H1 (cell line): ENCODE results near the gene CCDC80. TPM values are rescaled to one million over a fixed set of nuclear protein-coding genes. Genes with fewer than 3 reads are reported as not detected.

ENCODE experiments used
- CTCF ChIA-PET: fragments of 300-600 bp; sonication (Branson Sonifier 250); formaldehyde crosslinking; loops from one replicate; lab custom pipeline; 2021; ENCODE audit not compliant: partially characterized antibody; lab: Charles Lee
- POLR2A ChIA-PET: fragments of 300-600 bp; sonication (Branson Sonifier 250); formaldehyde crosslinking; loops from one replicate; lab custom pipeline; 2021; ENCODE audit warnings: inconsistent platforms; ENCODE audit not compliant: partially characterized antibody; lab: Charles Lee
- DNase-seq, 2 experiments: peaks; one replicate each; pipeline versions ENCODE4 v3.0.0 to v3.0.0-alpha.2; 2010 to 2022; ENCODE audit warnings: low spot score in 2 of 2, low read depth in 1 of 2, mixed read lengths in 1 of 2
- FAIRE-seq: peaks from 2 replicates; lab custom pipeline; 2011; peaks lifted over from hg19 to GRCh38; lab: Jason Lieb, UNC
- H2AFZ ChIP-seq: 2 replicates; pipeline ENCODE4 v1.8.1; 2012; ENCODE audit warnings: low read length, inconsistent platforms
- H2AK5ac ChIP-seq: 2 replicates; pipeline ENCODE4 v1.6.1; 2013; ENCODE audit warnings: low read depth, low read length
- H2BK120ac ChIP-seq: replicated peaks from 2 replicates; pipeline ENCODE3; 2013; ENCODE audit warnings: low read depth, low read length, inconsistent platforms
- H2BK12ac ChIP-seq: 2 replicates; pipeline ENCODE4 v1.6.1; 2013; ENCODE audit warnings: low read depth, low read length
- H2BK15ac ChIP-seq: 2 replicates; pipeline ENCODE4 v1.6.1; 2013; ENCODE audit warnings: low read length
- H2BK20ac ChIP-seq: 2 replicates; pipeline ENCODE4 v1.6.1; 2013; ENCODE audit warnings: low read length
- H2BK5ac ChIP-seq: 2 replicates; pipeline ENCODE4 v1.6.1; 2013; ENCODE audit warnings: low read depth, low read length
- H3K14ac ChIP-seq: 2 replicates; pipeline ENCODE4 v1.6.1; 2013; ENCODE audit warnings: inconsistent platforms; ENCODE audit not compliant: insufficient read length
- H3K18ac ChIP-seq: 2 replicates; pipeline ENCODE4 v1.6.1; 2013; ENCODE audit warnings: low read length; ENCODE audit errors: extremely low read depth
- H3K23ac ChIP-seq: 2 replicates; pipeline ENCODE4 v1.6.1; 2013; ENCODE audit warnings: inconsistent platforms; ENCODE audit not compliant: insufficient read length
- H3K23me2 ChIP-seq: 2 replicates; pipeline ENCODE4 v1.6.1; 2013; ENCODE audit warnings: low read depth, low read length
- H3K27ac ChIP-seq: 2 replicates; pipeline ENCODE4 v1.6.1; 2011; ENCODE audit warnings: low read depth, low read length, inconsistent platforms
- H3K27me3 ChIP-seq, 4 experiments: replicated peaks in 1 of 4; 1 replicate in 1 of 4; 2 replicates in 3 of 4; pipeline versions ENCODE4 v1.6.1 to v1.8.1; 2011 to 2013; ENCODE audit warnings: low read length in 3 of 4, mild to moderate bottlenecking in 3 of 4, inconsistent platforms in 2 of 4, mixed read lengths in 2 of 4, moderate library complexity in 1 of 4; ENCODE audit not compliant: control insufficient read depth in 3 of 4, insufficient read depth in 3 of 4; ENCODE audit errors: extremely low read depth in 1 of 4
- H3K36me3 ChIP-seq, 4 experiments: 2 replicates each; pipeline versions ENCODE4 v1.6.1 to v1.8.1; 2011 to 2013; ENCODE audit warnings: mild to moderate bottlenecking in 4 of 4, low read length in 3 of 4, moderate library complexity in 2 of 4, control low read depth in 1 of 4, inconsistent platforms in 1 of 4; ENCODE audit not compliant: insufficient read depth in 4 of 4, control insufficient read depth in 2 of 4
- H3K4ac ChIP-seq: replicated peaks from 2 replicates; pipeline ENCODE3; 2013; ENCODE audit warnings: low read length, low read depth, mixed read lengths, inconsistent platforms; ENCODE audit not compliant: insufficient read length
- H3K4me1 ChIP-seq, 4 experiments: replicated peaks in 1 of 4; 1 replicate in 1 of 4; 2 replicates in 3 of 4; pipeline versions ENCODE4 v1.6.1 to v1.8.1; 2011 to 2013; ENCODE audit warnings: low read length in 3 of 4, inconsistent platforms in 2 of 4, mixed read lengths in 1 of 4; ENCODE audit not compliant: insufficient read depth in 4 of 4, control insufficient read depth in 3 of 4
- H3K4me2 ChIP-seq, 2 experiments: 2 replicates each; pipeline versions ENCODE4 v1.6.1 to v1.8.1; 2011 to 2013; ENCODE audit warnings: low read depth in 2 of 2, low read length in 2 of 2, control low read depth in 1 of 2, inconsistent platforms in 1 of 2, mild to moderate bottlenecking in 1 of 2; ENCODE audit not compliant: insufficient read depth in 1 of 2
- H3K4me3 ChIP-seq, 4 experiments: fragments of 200-600, 300-600 bp in 1 of 4; sonication (generic), shearing (Covaris generic), sonication (Bioruptor Twin) in 1 of 4; 2 replicates each; pipeline versions ENCODE4 v1.5.1 to v1.8.1; 2011 to 2016; ENCODE audit warnings: low read length in 4 of 4, low read depth in 3 of 4, control low read depth in 2 of 4, inconsistent platforms in 2 of 4, mild to moderate bottlenecking in 2 of 4, mixed read lengths in 1 of 4, moderate library complexity in 1 of 4; ENCODE audit not compliant: insufficient read depth in 2 of 4; ENCODE audit errors: extremely low read depth in 1 of 4
- H3K56ac ChIP-seq: replicated peaks from 2 replicates; pipeline ENCODE3; 2013; ENCODE audit warnings: low read depth, mild to moderate bottlenecking, mixed read lengths, low read length, inconsistent platforms; ENCODE audit not compliant: insufficient read length
- H3K79me1 ChIP-seq: 2 replicates; pipeline ENCODE4 v1.6.1; 2013; ENCODE audit warnings: low read depth, low read length, control low read depth
- H3K79me2 ChIP-seq, 2 experiments: 2 replicates each; pipeline versions ENCODE4 v1.6.1 to v1.8.1; 2012 to 2013; ENCODE audit warnings: low read length in 2 of 2, mild to moderate bottlenecking in 2 of 2, inconsistent platforms in 1 of 2; ENCODE audit not compliant: insufficient read depth in 2 of 2, control insufficient read depth in 1 of 2
- H3K9ac ChIP-seq, 4 experiments: replicated peaks in 1 of 4; 1 replicate in 1 of 4; 2 replicates in 3 of 4; pipeline versions ENCODE4 v1.6.1 to v1.8.1; 2011 to 2013; ENCODE audit warnings: low read depth in 3 of 4, low read length in 3 of 4, control low read depth in 2 of 4, mild to moderate bottlenecking in 2 of 4, moderate library complexity in 2 of 4, inconsistent platforms in 1 of 4; ENCODE audit errors: extremely low read depth in 1 of 4
- H3K9me3 ChIP-seq, 2 experiments: 2 replicates each; pipeline versions ENCODE4 v1.6.1 to v1.8.1; 2012 to 2013; ENCODE audit warnings: mild to moderate bottlenecking in 2 of 2, moderate library complexity in 2 of 2, control low read depth in 1 of 2, inconsistent platforms in 1 of 2, low read depth in 1 of 2, low read length in 1 of 2, mixed read lengths in 1 of 2; ENCODE audit not compliant: insufficient read depth in 2 of 2
- H4K20me1 ChIP-seq, 2 experiments: replicated peaks in 1 of 2; 2 replicates each; pipeline versions ENCODE3 to v1.8.1; 2011 to 2013; ENCODE audit warnings: inconsistent platforms in 2 of 2, low read length in 2 of 2, mild to moderate bottlenecking in 1 of 2; ENCODE audit not compliant: insufficient read depth in 2 of 2, control insufficient read depth in 1 of 2
- H4K5ac ChIP-seq: 2 replicates; pipeline ENCODE4 v1.6.1; 2013; ENCODE audit warnings: low read length, low read depth, mixed read lengths, inconsistent platforms; ENCODE audit not compliant: insufficient read length
- H4K8ac ChIP-seq: 2 replicates; pipeline ENCODE4 v1.8.0; 2013; ENCODE audit warnings: mild to moderate bottlenecking, moderate library complexity, low read length, inconsistent platforms; ENCODE audit not compliant: insufficient read depth; ENCODE audit errors: extremely low read depth
- H4K91ac ChIP-seq: replicated peaks from 2 replicates; pipeline ENCODE3; 2013; ENCODE audit warnings: low read length, mixed read lengths, inconsistent platforms; ENCODE audit not compliant: insufficient read length
- ATF3 ChIP-seq: IDR thresholded peaks from 2 replicates; pipeline ENCODE4 v1.6.1; 2011; ENCODE audit warnings: low read depth, mild to moderate bottlenecking, low read length; ENCODE audit not compliant: insufficient read depth
- CREB1 ChIP-seq: IDR thresholded peaks from 2 replicates; pipeline ENCODE4 v1.6.1; 2012; ENCODE audit warnings: inconsistent platforms
- E2F6 ChIP-seq: IDR thresholded peaks from 2 replicates; pipeline ENCODE4 v1.6.1; 2012; ENCODE audit warnings: inconsistent platforms
- EGR1 ChIP-seq: IDR thresholded peaks from 2 replicates; pipeline ENCODE4 v1.6.1; 2011; ENCODE audit warnings: low read depth, low read length, borderline replicate concordance
- KDM4A ChIP-seq: IDR thresholded peaks from one replicate; pipeline ENCODE4 v1.7.1; 2012; ENCODE audit warnings: low read depth, mild to moderate bottlenecking, moderate library complexity, low read length, inconsistent platforms; ENCODE audit not compliant: severe bottlenecking
- POU5F1 ChIP-seq: IDR thresholded peaks from 2 replicates; pipeline ENCODE4 v1.6.1; 2011; ENCODE audit warnings: low read depth, mild to moderate bottlenecking, low read length, moderate library complexity
- RXRA ChIP-seq: IDR thresholded peaks from 2 replicates; pipeline ENCODE4 v1.6.1; 2011; ENCODE audit warnings: low read depth, mild to moderate bottlenecking, low read length, moderate library complexity; ENCODE audit not compliant: insufficient read depth
- SAP30 ChIP-seq: fragments of 300-600 bp; sonication (generic); IDR thresholded peaks from 2 replicates; pipeline ENCODE4 v1.7.1; 2012; ENCODE audit warnings: low read length, moderate library complexity, mild to moderate bottlenecking, inconsistent platforms; ENCODE audit not compliant: insufficient read depth, insufficient replicate concordance
- SIRT6 ChIP-seq: IDR thresholded peaks from one replicate; pipeline ENCODE4 v1.7.1; 2012; ENCODE audit warnings: low read length, inconsistent platforms
- SRF ChIP-seq: IDR thresholded peaks from 2 replicates; pipeline ENCODE4 v1.6.1; 2011; ENCODE audit warnings: mild to moderate bottlenecking, low read depth, low read length, moderate library complexity
- SUZ12 ChIP-seq: fragments of 200-600 bp; sonication (generic); IDR thresholded peaks from 2 replicates; pipeline ENCODE4 v1.6.1; 2012; ENCODE audit warnings: mild to moderate bottlenecking, inconsistent platforms, low read length, moderate library complexity, mixed read lengths
- TBP ChIP-seq: IDR thresholded peaks from 2 replicates; pipeline ENCODE4 v1.6.1; 2011; ENCODE audit warnings: low read depth, low read length, improper control_type of control experiment
- WGBS, 2 experiments: shearing (Covaris generic) in 1 of 2; methylation state at CpG; one replicate each; pipeline versions ENCODE4 v1.1.6 to v1.1.7; 2013 to 2015; ENCODE audit warnings: low lambda C conversion rate in 2 of 2, mixed read lengths in 2 of 2, inconsistent platforms in 1 of 2, low coverage in 1 of 2, missing lambda C conversion rate in 1 of 2; ENCODE audit not compliant: insufficient replicate concordance in 2 of 2, insufficient coverage in 1 of 2, insufficient read length in 1 of 2; ENCODE audit errors: extremely low coverage in 1 of 2, missing lambda C conversion rate in 1 of 2; 5-methylcytosine and 5-hydroxymethylcytosine counted together
- polyA plus RNA-seq, 7 experiments: library from polyadenylated mRNA; depleted of rRNA in 3 of 7; stranded (reverse) in 5 of 7; unstranded in 2 of 7; fragments of >200 nt in 5 of 7; fragments of 200-250 nt in 2 of 7; gene quantifications; 1 replicate in 5 of 7; 2 replicates in 1 of 7; 4 replicates in 1 of 7; pipeline versions ENCODE4 v1.2.1 to v1.2.3, GENCODE V29; 2011 to 2013; ENCODE audit warnings: missing spikeins in 2 of 7, mixed read lengths in 2 of 7
- total RNA-seq: library from RNA; stranded (reverse); fragmentation: NEBNext Ultra II Directional; extraction: Animal tissue kit (Norgen Biotek cat#: 25700); gene quantifications from 2 replicates; pipeline ENCODE4 v1.2.1, GENCODE V29; 2021

CCDC80 gene
- total and polyA plus RNA-seq, 2 of the 8 experiments (the other 6 are each of a cell fraction or from before 2014, with no cell fraction given), result 1.1 to 12.9 TPM

GRCh38 chr3:112688085-112688769 is 47.3 kb upstream of the CCDC80 start:
- ChIA-PET POLR2A (interaction anchor here (1.2 kb wide), 1 partner anchor 24 kb away, joined by 3 read pairs; no protein-coding TSS in a partner anchor), CTCF (interaction anchor here (0.7 to 1.4 kb wide), 7 partner anchors 21 to 577 kb away, joined by 3 to 4 read pairs (median 3); no protein-coding TSS in a partner anchor)
- Histone ChIP-seq H2AFZ (no peak overlapping the region; the same call in 1 of the 2 replicates), H4K20me1 (no peaks in the 10 kb centered on the region), H3K23me2 (no peaks in the 10 kb centered on the region), H3K4me1 (peaks cover 1 to 7% (median 3%) of the 10 kb centered on the region in 4 experiments; a peak in 3 of 7 replicates), H4K91ac (no peak overlapping the region), H3K56ac (no peak overlapping the region), H3K9ac (no peak overlapping the region), H4K8ac (no peak overlapping the region), H2BK120ac (no peak overlapping the region), H3K27me3 (no peaks in the 10 kb centered on the region), H4K5ac (no peak overlapping the region), H3K79me1 (no peaks in the 10 kb centered on the region), H3K4me3 (no peak overlapping the region), H3K4ac (no peak overlapping the region), H3K4me2 (no peak overlapping the region), H2BK15ac (no peak overlapping the region), H2BK20ac (no peak overlapping the region), H3K18ac (no peak overlapping the region), H2AK5ac (no peak overlapping the region), H3K36me3 (no peaks in the 10 kb centered on the region), H3K79me2 (no peaks in the 10 kb centered on the region; a peak in 1 of 4 replicates), H2BK12ac (no peak overlapping the region), H3K9me3 (no peaks in the 10 kb centered on the region), H2BK5ac (no peak overlapping the region), H3K23ac (no peak overlapping the region), H3K14ac (no peak overlapping the region), H3K27ac (no peak overlapping the region)
- DNase-seq (no peak), FAIRE-seq (no peak)
- 85% methylated on average over 2 of the region's 2 CpGs; no CpG with 5 or more reads in 1 of the 2 experiments for WGBS, 2 experiments
- no peak for TF ChIP-seq E2F6
- TF ChIP-seq RXRA, result no peak
- no peak for TF ChIP-seq EGR1
- TF ChIP-seq ATF3, result no peak
- TF ChIP-seq SRF, result no peak
- no peak for TF ChIP-seq SIRT6
- no peak for TF ChIP-seq CREB1
- no peak for TF ChIP-seq TBP
- TF ChIP-seq SAP30, result no peak
- TF ChIP-seq POU5F1, result no peak
- no peak for TF ChIP-seq SUZ12
- TF ChIP-seq KDM4A, result no peak
